Testis (tissue), 2 donors: ENCODE data around the gene SFR1.

Source experiments
- CTCF ChIP-seq, 3 experiments: fragments of 450-650 bp in 2 of 3; fragments of 200-600 bp in 1 of 3; sonication (generic) in 1 of 3; IDR thresholded peaks; one replicate each; pipeline ENCODE4 v1.5.1; 2016 to 2019; ENCODE audit warnings: antibody characterized with exemption in 3 of 3, mild to moderate bottlenecking in 2 of 3, moderate library complexity in 1 of 3
- POLR2A ChIP-seq: fragments of 450-650 bp; IDR thresholded peaks from one replicate; pipeline ENCODE4 v1.6.1; 2017; ENCODE audit warnings: antibody characterized with exemption, mild to moderate bottlenecking, moderate library complexity

DNA sequence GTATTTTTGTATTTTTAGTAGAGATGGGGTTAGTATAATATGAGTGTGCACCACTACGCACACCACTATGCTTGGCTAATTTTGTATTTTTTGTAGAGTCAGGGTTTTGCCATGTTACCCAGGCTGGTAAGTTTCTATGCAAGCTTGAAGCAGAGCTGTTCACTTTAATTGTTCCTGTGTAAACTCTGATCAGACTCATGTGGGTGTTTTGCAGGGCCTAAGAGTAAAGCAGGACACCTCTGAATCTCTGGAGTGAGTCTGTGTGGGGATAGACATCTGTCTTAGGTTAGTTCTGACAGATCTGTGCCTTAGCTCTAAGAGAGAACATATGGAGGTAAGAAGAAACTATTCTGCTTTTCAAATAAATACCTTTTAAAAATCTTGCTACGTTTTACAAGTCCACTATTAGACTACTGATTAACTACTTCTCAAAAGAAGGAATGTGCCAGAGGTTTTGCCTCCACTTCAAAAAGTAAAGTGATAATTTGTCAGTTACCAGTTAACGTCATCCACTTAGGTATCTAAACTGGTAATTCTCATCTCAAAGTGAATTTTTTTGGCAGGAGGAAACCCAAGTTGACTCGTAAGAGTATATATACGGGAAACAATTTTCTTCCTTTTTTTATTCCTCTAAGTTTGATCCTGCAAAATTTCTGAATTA lies 37.4 kb upstream of the SFR1 start:
- TF ChIP-seq CTCF (IDR thresholded peaks at IDR 0.05), result no peak
- no peak for TF ChIP-seq POLR2A
